Cardiac muscle cell (in vitro differentiated cells and primary cell): ENCODE measurements around the gene FGFR2. TPM values are rescaled to one million over a fixed set of nuclear protein-coding genes. Genes with fewer than 3 reads are reported as not detected.

Experiments used
- DNase-seq, 2 donors: peaks; one replicate each; pipeline versions ENCODE4 v3.0.0 to v3.0.0-alpha.2; 2010 to 2017; ENCODE audit warnings: low read depth in 1 of 2, low spot score in 1 of 2
- H3K27ac ChIP-seq: fragments of 200-600 bp; sonication (generic); 2 replicates; pipeline ENCODE4 v1.5.1; 2016
- H3K27me3 ChIP-seq: fragments of 200-600 bp; sonication (generic); 2 replicates; pipeline ENCODE4 v1.6.0; 2016; ENCODE audit warnings: control low read depth
- H3K36me3 ChIP-seq: fragments of 200-600 bp; sonication (generic); 2 replicates; pipeline ENCODE4 v1.5.1; 2016; ENCODE audit warnings: control low read depth
- H3K4me1 ChIP-seq: fragments of 200-600 bp; sonication (generic); 2 replicates; pipeline ENCODE4 v1.8.1; 2017; ENCODE audit warnings: low read depth, mild to moderate bottlenecking, mixed run types
- H3K4me3 ChIP-seq: fragments of 200-600 bp; sonication (generic); 2 replicates; pipeline ENCODE4 v1.5.1; 2016; ENCODE audit warnings: mild to moderate bottlenecking
- H3K9me3 ChIP-seq: fragments of 200-600 bp; sonication (generic); 2 replicates; pipeline ENCODE4 v1.5.1; 2017; ENCODE audit warnings: low read depth, mild to moderate bottlenecking, control low read depth
- polyA plus RNA-seq: library from polyadenylated mRNA; unstranded; fragments of >200 nt; fragmentation: Nextera tagmentation; extraction: Ambion mirVana; gene quantifications from 2 replicates; pipeline ENCODE4 v1.2.1, GENCODE V29; 2016
- total RNA-seq: library from RNA; depleted of rRNA; stranded (reverse); fragments of >200 nt; gene quantifications from 2 replicates; pipeline ENCODE4 v1.2.3, GENCODE V29; 2016
- TF ChIP-seq, protein P1 (sequence below): IDR thresholded peaks from 2 replicates; pipeline ENCODE4 v1.5.1; 2012; ENCODE audit warnings: low read depth, mild to moderate bottlenecking, low read length

Gene FGFR2
- total and polyA plus RNA-seq, 2 experiments from 2014 or later, result 47.5 to 50.6 TPM

DNA sequence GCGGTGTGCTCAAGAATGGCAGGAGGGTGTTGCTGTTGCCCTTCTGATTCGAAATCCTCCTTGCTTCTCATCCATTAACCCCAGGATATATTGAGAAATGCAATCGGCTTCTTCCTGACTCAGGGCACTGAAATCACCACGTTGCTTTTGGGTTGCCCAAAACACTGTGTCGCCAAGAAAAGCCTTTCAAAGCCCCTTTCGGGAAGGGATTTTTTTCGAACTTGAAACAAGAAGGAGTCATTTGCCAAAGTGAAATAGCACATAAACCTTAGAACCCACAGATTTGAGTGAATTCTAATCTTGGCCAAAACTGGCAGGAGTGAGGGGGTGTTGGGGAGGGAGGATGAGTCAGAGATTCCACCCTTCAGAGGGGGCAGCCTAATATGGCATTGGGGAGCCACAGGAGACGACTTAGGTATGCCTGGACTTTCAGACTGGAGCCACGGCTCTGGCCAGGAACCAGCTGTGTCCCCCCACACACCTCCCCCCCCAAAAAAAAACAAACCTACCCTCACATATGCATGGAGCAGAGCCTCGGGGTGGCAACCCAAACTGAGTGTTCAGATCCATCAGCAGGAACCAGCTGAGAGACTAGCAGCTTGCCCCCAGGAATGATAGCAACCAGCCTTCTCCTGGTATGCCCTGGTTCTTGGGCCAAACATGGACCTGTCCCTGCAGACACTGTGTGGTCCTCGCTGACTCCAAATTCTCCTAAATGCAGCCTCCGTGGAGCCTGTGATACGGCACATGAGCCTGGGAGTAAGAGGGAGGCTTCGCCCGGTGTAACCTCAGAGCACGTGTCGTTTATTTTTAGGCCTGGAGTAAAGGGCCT lies 138.4 kb downstream of the FGFR2 start:
- peak in 1 of 2 donors; percentile 36 for DNase-seq
- Histone ChIP-seq H3K27ac (peak overlapping the region; percentile 29), H3K4me1 (peaks cover 12% of the 10 kb centered on the region), H3K4me3 (no peak overlapping the region), H3K36me3 (no peaks in the 10 kb centered on the region), H3K27me3 (no peaks in the 10 kb centered on the region), H3K9me3 (no peaks in the 10 kb centered on the region)
- TF ChIP-seq, protein P1, sequence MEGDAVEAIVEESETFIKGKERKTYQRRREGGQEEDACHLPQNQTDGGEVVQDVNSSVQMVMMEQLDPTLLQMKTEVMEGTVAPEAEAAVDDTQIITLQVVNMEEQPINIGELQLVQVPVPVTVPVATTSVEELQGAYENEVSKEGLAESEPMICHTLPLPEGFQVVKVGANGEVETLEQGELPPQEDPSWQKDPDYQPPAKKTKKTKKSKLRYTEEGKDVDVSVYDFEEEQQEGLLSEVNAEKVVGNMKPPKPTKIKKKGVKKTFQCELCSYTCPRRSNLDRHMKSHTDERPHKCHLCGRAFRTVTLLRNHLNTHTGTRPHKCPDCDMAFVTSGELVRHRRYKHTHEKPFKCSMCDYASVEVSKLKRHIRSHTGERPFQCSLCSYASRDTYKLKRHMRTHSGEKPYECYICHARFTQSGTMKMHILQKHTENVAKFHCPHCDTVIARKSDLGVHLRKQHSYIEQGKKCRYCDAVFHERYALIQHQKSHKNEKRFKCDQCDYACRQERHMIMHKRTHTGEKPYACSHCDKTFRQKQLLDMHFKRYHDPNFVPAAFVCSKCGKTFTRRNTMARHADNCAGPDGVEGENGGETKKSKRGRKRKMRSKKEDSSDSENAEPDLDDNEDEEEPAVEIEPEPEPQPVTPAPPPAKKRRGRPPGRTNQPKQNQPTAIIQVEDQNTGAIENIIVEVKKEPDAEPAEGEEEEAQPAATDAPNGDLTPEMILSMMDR, result no peak

DNA sequence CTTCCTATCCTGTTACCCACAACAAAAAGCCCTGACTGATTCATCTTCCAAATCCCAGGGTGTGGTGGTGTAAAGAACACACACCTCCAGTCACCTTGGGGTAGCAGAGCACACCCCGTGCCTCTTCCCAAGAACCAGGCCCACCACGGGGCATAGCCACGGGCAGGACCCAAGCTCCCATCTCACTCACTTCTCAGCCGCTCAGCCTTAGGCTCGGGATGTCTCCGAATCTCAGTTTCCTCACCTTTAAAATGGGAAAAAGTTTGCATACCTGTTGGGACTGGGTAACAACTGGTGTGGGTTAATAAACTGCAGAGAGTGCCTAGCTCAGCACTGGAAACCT lies 139.0 kb downstream of the FGFR2 start:
- no peaks in the 10 kb centered on the region for H3K9me3 ChIP-seq
- no peak overlapping the region for H3K4me3 ChIP-seq
- TF ChIP-seq, protein P1, result no peak
- H3K36me3 ChIP-seq, result no peaks in the 10 kb centered on the region
- no peaks in the 10 kb centered on the region for H3K27me3 ChIP-seq
- H3K27ac ChIP-seq, result no peak overlapping the region
- H3K4me1 ChIP-seq, result peaks cover 14% of the 10 kb centered on the region
- DNase-seq, result no peak

DNA sequence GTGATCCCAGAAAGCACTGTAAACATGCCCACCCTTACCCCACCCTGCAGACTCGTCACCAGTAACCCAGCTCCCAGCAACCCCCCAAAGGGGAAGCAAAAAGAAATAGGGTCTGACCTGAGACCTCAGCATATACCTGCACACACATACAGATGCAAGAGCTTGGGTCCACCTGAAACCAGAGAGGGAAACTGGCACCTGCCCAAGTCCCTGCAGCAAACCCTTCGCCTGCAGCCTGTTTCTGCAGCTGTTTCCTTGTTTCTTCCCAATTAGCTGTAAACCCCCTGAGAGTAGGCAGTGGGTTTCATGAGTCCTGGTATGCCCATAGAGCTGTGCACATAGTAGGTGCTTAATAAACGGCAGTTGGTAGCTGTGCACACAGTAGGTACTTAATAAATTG lies 140.5 kb downstream of the FGFR2 start:
- TF ChIP-seq, protein P1, result no peak
- no peaks in the 10 kb centered on the region for H3K36me3 ChIP-seq
- no peak for DNase-seq
- no peak overlapping the region for H3K27ac ChIP-seq
- no peaks in the 10 kb centered on the region for H3K9me3 ChIP-seq
- H3K27me3 ChIP-seq, result no peaks in the 10 kb centered on the region
- H3K4me1 ChIP-seq, result peaks cover 14% of the 10 kb centered on the region
- H3K4me3 ChIP-seq, result no peak overlapping the region

DNA sequence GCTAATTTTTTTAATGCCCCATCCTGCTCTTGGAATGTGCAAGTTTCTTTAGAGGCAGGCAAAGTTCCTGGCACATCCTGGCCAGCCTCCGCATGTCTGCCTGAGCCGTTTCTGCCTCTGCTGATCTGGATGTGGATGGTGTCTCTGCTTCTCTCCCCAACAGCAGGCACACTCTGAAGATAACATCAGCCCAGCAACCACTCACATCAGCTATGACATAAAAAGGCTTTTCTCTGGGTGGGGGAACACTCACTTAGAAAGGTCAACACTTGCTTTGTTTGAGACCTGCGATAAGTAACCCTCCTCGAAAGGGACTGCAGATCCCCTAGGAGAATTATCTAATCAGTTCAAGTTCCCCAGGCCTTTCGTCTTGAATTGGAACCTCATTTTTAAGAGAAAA lies 142.9 kb downstream of the FGFR2 start:
- H3K27ac ChIP-seq, result no peak overlapping the region
- peak in 1 of 2 donors; percentile 39 for DNase-seq
- H3K27me3 ChIP-seq, result no peaks in the 10 kb centered on the region
- TF ChIP-seq, protein P1, result no peak
- H3K4me1 ChIP-seq, result peaks cover 14% of the 10 kb centered on the region
- no peaks in the 10 kb centered on the region for H3K9me3 ChIP-seq
- H3K36me3 ChIP-seq, result no peaks in the 10 kb centered on the region
- H3K4me3 ChIP-seq, result no peak overlapping the region

DNA sequence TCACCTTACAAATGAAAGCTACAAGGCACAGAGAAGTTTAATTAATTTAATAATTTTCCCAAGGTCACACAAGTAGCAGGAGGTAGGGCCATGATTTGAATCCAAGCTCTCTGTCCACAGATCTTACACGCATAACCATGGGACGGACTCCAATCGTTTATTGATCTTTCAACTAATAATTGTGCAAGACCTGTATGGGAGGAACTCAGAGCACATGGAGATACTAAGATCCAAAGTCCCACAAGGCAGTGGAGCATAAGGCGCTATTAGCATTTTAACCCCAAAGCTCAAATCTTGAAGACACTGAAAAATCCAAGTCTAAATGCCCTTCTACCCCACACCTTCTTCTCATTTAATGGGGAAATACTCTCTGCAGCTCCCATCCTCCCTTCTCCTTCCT lies 143.5 kb downstream of the FGFR2 start:
- Histone ChIP-seq H3K27me3 (no peaks in the 10 kb centered on the region), H3K9me3 (no peaks in the 10 kb centered on the region), H3K36me3 (no peaks in the 10 kb centered on the region), H3K27ac (no peak overlapping the region), H3K4me3 (no peak overlapping the region), H3K4me1 (peaks cover 17% of the 10 kb centered on the region)
- TF ChIP-seq, protein P1, result no peak
- DNase-seq, result no peak
